HL-60 (cell line): ENCODE results near the gene TOMM40L.

Source experiments
- DNase-seq, 2 experiments: peaks; one replicate each; pipeline ENCODE4 v3.0.0-alpha.2; 2010 to 2020; ENCODE audit warnings: low read depth in 1 of 2, low spot score in 1 of 2
- H3K27ac ChIP-seq: fragments of 250-450 bp; sonication (Bioruptor Pico); replicated peaks from 2 replicates; pipeline ENCODE4 v1.5.1; 2020; ENCODE audit warnings: mild to moderate bottlenecking, moderate library complexity
- H3K27me3 ChIP-seq: fragments of 250-450 bp; sonication (Bioruptor Pico); 2 replicates; pipeline ENCODE4 v1.5.1; 2021; ENCODE audit warnings: mild to moderate bottlenecking, moderate library complexity; ENCODE audit not compliant: insufficient read depth, poor library complexity, severe bottlenecking
- H3K4me3 ChIP-seq: replicated peaks from 2 replicates; pipeline ENCODE4 v1.5.1; 2011; ENCODE audit warnings: mild to moderate bottlenecking, control low read depth, low read length; ENCODE audit not compliant: insufficient read depth
- GABPA ChIP-seq: IDR thresholded peaks from 2 replicates; pipeline ENCODE4 v1.6.1; 2012; ENCODE audit warnings: low read depth
- POLR2AphosphoS5 ChIP-seq: IDR thresholded peaks from 2 replicates; pipeline ENCODE4 v1.6.1; 2012; ENCODE audit warnings: low read depth
- SPI1 ChIP-seq: IDR thresholded peaks from 2 replicates; pipeline ENCODE4 v1.6.1; 2012; ENCODE audit warnings: low read depth, mild to moderate bottlenecking, borderline replicate concordance
- long read RNA-seq: library from polyadenylated mRNA; unstranded; transcript quantifications from one replicate; pipeline ENCODE4 v2.0.0, GENCODE V29; 2020
- TF ChIP-seq, protein P1 (sequence below): IDR thresholded peaks from one replicate; pipeline ENCODE4 v1.5.1; 2011; ENCODE audit warnings: low read length, control low read depth, inconsistent platforms; ENCODE audit not compliant: insufficient read depth
- TF ChIP-seq, protein P2 (sequence below): IDR thresholded peaks from 2 replicates; pipeline ENCODE4 v1.6.1; 2012; ENCODE audit warnings: low read depth; ENCODE audit not compliant: insufficient replicate concordance

TOMM40L gene
- long read RNA-seq, partial matches to known transcripts, result 2 of 17 reads
- long read RNA-seq, other reads (novel, unspliced or antisense), result 8 of 17 reads

DNA sequence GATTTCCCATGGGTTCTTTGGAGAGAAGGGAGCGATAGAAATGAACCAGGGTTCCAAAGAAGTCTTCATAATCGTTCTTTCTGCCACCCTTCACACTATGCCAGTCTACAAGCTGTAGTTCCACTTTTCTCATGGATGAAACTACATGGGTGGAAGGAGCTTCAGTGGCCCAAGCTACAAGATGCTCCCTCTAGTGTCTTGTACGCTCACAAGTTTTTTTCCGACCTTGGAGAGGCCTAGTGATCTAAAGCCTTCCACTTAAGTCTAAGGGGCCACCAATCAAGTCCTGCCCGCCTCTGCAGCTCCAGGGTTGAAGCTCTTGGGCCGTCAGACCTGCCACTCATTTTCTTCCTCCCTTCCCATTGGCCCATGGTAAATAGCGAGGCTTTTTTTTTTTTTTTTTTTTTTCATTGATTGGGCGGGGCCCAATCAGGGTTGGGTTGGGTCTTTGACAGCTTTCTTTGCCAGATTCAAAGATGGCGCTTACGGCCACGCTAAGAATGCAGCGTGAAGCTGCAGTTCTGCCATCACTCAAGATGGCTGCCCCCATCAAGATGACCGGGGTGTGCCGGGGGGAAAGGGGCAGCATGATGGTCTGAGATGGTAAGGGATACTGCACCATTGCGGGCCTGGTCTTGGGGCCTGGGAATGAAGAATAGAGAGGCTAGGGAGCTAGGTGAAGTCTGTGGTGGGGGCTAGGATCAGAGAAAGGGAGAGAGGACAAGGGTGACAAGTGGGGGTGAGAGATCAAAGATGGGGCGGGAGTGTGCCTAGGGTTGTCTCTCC, at the start of gene TOMM40L:
Gene TOMM40L (plus strand): TSS at position 527 of the 786 bp plus-strand sequence. CDS start 430 bp downstream, outside the sequence.
- Histone ChIP-seq H3K27ac (peak within 1 kb of the TSS; percentile 73), H3K4me3 (peak within 1 kb of the TSS; percentile 86), H3K27me3 (no peaks in the 10 kb centered on the region)
- TF ChIP-seq, protein P1, sequence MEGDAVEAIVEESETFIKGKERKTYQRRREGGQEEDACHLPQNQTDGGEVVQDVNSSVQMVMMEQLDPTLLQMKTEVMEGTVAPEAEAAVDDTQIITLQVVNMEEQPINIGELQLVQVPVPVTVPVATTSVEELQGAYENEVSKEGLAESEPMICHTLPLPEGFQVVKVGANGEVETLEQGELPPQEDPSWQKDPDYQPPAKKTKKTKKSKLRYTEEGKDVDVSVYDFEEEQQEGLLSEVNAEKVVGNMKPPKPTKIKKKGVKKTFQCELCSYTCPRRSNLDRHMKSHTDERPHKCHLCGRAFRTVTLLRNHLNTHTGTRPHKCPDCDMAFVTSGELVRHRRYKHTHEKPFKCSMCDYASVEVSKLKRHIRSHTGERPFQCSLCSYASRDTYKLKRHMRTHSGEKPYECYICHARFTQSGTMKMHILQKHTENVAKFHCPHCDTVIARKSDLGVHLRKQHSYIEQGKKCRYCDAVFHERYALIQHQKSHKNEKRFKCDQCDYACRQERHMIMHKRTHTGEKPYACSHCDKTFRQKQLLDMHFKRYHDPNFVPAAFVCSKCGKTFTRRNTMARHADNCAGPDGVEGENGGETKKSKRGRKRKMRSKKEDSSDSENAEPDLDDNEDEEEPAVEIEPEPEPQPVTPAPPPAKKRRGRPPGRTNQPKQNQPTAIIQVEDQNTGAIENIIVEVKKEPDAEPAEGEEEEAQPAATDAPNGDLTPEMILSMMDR, result peak; percentile 69
- peak; percentile 72 for TF ChIP-seq POLR2AphosphoS5
- no peak for TF ChIP-seq GABPA
- TF ChIP-seq, protein P2, sequence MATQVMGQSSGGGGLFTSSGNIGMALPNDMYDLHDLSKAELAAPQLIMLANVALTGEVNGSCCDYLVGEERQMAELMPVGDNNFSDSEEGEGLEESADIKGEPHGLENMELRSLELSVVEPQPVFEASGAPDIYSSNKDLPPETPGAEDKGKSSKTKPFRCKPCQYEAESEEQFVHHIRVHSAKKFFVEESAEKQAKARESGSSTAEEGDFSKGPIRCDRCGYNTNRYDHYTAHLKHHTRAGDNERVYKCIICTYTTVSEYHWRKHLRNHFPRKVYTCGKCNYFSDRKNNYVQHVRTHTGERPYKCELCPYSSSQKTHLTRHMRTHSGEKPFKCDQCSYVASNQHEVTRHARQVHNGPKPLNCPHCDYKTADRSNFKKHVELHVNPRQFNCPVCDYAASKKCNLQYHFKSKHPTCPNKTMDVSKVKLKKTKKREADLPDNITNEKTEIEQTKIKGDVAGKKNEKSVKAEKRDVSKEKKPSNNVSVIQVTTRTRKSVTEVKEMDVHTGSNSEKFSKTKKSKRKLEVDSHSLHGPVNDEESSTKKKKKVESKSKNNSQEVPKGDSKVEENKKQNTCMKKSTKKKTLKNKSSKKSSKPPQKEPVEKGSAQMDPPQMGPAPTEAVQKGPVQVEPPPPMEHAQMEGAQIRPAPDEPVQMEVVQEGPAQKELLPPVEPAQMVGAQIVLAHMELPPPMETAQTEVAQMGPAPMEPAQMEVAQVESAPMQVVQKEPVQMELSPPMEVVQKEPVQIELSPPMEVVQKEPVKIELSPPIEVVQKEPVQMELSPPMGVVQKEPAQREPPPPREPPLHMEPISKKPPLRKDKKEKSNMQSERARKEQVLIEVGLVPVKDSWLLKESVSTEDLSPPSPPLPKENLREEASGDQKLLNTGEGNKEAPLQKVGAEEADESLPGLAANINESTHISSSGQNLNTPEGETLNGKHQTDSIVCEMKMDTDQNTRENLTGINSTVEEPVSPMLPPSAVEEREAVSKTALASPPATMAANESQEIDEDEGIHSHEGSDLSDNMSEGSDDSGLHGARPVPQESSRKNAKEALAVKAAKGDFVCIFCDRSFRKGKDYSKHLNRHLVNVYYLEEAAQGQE, result peak; percentile 48
- peak; percentile 30; the same call in 1 of the 2 replicates for TF ChIP-seq SPI1
- DNase-seq, result peak; percentile 98 to 99

DNA sequence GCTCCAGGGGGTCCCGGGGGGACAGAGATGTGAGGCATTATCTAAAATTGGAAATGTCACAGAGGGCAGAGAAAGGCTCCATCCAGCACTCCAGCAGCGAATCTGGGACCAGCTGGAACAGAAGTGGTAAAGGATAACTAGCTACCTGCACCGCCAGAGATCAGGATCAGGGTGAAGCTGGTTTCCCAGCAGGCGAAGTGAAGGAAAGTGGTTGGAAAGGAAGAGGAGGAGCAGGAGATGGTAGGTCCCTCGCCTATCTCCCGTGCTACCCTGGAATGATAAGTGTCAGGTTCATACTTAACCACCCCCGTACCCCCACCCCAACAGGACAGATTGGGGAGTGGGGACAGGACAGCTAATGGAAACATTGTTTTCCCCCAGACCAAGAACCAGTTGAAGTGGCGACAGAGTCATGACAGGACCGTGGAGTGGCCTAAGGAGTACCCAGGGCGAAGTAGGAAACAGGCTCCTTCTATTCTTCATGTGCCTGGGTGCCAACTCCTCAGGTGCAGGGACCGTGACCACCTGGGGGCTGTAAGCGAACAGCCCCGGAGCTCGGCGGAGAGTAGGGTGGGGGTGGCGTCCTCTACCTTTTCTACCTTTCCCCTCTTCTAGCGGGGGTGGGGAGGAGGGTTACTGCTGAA, 49.3 kb upstream of the TOMM40L start:
- no peak for DNase-seq
- H3K4me3 ChIP-seq, result peak overlapping the region; percentile 86
- no peaks in the 10 kb centered on the region for H3K27me3 ChIP-seq
- TF ChIP-seq, protein P1, result no peak
- TF ChIP-seq GABPA, result no peak
- no peak for TF ChIP-seq POLR2AphosphoS5
- TF ChIP-seq, protein P2, result no peak
- no peak for TF ChIP-seq SPI1
- H3K27ac ChIP-seq, result peak overlapping the region; percentile 73

DNA sequence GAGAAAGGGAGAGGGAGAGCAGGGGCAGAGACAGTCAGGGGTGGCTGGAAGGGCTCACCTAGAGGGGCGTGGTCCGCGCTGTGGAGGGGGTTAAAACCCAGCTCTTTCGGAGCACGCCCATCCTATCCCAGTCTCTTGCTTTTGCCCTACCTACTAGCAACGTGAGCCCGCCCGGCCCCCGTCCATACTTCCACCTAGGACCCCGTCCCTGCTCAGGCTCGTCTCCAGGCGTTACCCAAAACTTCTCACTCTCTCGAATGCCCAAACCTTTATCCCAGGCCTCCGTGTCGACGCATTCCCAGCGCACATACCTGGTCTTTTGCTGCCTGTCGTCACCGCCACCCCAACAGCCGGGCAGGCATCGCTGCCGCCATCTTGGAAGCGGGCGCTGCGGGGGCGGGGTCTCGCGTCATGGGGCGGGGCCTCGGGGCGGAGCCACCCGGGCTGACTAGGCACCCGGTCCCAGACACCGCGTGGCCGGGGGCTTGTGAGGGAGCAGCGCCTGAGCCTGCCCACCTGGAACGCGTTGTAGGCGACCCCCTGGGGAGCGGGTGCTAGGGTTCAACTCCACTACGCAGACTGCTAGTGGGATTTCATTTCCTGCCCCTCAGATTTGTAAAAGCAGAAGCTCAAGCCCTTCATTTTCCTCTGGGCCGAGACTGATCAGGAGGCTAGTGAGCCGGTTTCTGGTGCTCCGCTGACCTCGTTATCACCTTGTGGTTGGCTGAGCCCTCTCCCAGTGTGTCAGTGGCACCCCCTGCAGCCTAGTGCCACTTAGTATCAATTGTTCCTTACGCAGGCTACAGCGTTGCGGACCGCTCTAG, 48.5 kb upstream of the TOMM40L start, which contains the start of gene B4GALT3:
Gene B4GALT3 (minus strand): TSS at position 396 of the 824 bp plus-strand sequence. CDS start 1,447 bp downstream, outside the sequence.
- peak within 1 kb of the TSS; percentile 73 for H3K27ac ChIP-seq
- peak; percentile 83 to 89 for DNase-seq
- no peaks in the 10 kb centered on the region for H3K27me3 ChIP-seq
- peak within 1 kb of the TSS; percentile 86 for H3K4me3 ChIP-seq
- TF ChIP-seq, protein P1, result no peak
- TF ChIP-seq POLR2AphosphoS5, result peak; percentile 91
- TF ChIP-seq, protein P2, result peak; percentile 49
